ENCODE measurements around the gene WNT16.

The WNT16 gene

GRCh38 chr7:121385800-121386179 lies 57.0 kb downstream of the WNT16 start:
- Histone ChIP-seq H3K9ac (ENCODE audit: low read length) (no peak overlapping the region), H3K4me3 (ENCODE audit: low read length) (no peak overlapping the region), H3K27me3 (ENCODE audit: control insufficient read depth, insufficient read depth, low read length) (no peaks in the 10 kb centered on the region), H3K4me1 (ENCODE audit: control insufficient read depth, insufficient read depth, low read length) (peaks cover 17% of the 10 kb centered on the region), H3K36me3 (ENCODE audit: control insufficient read depth, insufficient read depth, low read length) (no peaks in the 10 kb centered on the region), H3K9me3 (ENCODE audit: control insufficient read depth, low read length) (no peaks in the 10 kb centered on the region)

- Histone ChIP-seq H3K9ac (ENCODE audit: low read length) (no peak overlapping the region), H3K4me1 (ENCODE audit: control insufficient read depth, insufficient read depth, low read length) (peaks cover 16% of the 10 kb centered on the region), H3K36me3 (ENCODE audit: control insufficient read depth, insufficient read depth, low read length) (no peaks in the 10 kb centered on the region), H3K9me3 (ENCODE audit: control insufficient read depth, low read length) (no peaks in the 10 kb centered on the region), H3K4me3 (ENCODE audit: low read length) (no peak overlapping the region), H3K27me3 (ENCODE audit: control insufficient read depth, insufficient read depth, low read length) (no peaks in the 10 kb centered on the region)
These were observed 60.1 kb downstream of the WNT16 start for GRCh38 chr7:121388950-121389349.

GRCh38 chr7:121390109-121390508 lies 61.3 kb downstream of the WNT16 start:
- peaks cover 18% of the 10 kb centered on the region for H3K4me1 ChIP-seq (ENCODE audit: control insufficient read depth, insufficient read depth, low read length)
- H3K36me3 ChIP-seq (ENCODE audit: control insufficient read depth, insufficient read depth, low read length) = no peaks in the 10 kb centered on the region
- no peak overlapping the region for H3K9ac ChIP-seq (ENCODE audit: low read length)
- no peak overlapping the region for H3K4me3 ChIP-seq (ENCODE audit: low read length)
- no peaks in the 10 kb centered on the region for H3K9me3 ChIP-seq (ENCODE audit: control insufficient read depth, low read length)
- H3K27me3 ChIP-seq (ENCODE audit: control insufficient read depth, insufficient read depth, low read length) = no peaks in the 10 kb centered on the region

- H3K9me3 ChIP-seq (ENCODE audit: control insufficient read depth, low read length) = no peaks in the 10 kb centered on the region
- H3K36me3 ChIP-seq (ENCODE audit: control insufficient read depth, insufficient read depth, low read length) = no peaks in the 10 kb centered on the region
- H3K9ac ChIP-seq (ENCODE audit: low read length) = no peak overlapping the region
- H3K4me3 ChIP-seq (ENCODE audit: low read length) = no peak overlapping the region
- no peaks in the 10 kb centered on the region for H3K27me3 ChIP-seq (ENCODE audit: control insufficient read depth, insufficient read depth, low read length)
- H3K4me1 ChIP-seq (ENCODE audit: control insufficient read depth, insufficient read depth, low read length) = peaks cover 14% of the 10 kb centered on the region
These were observed 61.8 kb downstream of the WNT16 start for GRCh38 chr7:121390617-121391016.

All from mucosa of stomach (tissue), 1 donor.